IMR-90 (cell line): ENCODE results near the gene MEPCE. TPM values are rescaled to one million over a fixed set of nuclear protein-coding genes. Genes with fewer than 3 reads are reported as not detected.

Source experiments
- ATAC-seq: fragments of 200-7000 bp; cut with Tn5 transposase; 2 replicates; pipeline ENCODE4 v1.9.1; 2020; ENCODE audit warnings: low read depth, mild to moderate bottlenecking, moderate library complexity
- BruUV-seq: library from RNA; stranded (reverse); fragments of 400-500 nt; replicated peaks from 2 replicates; lab custom pipeline; 2021; lab: Mats Ljungman, UMichigan
- CTCF ChIA-PET: fragments of 300-600 bp; formaldehyde crosslinking; extraction: SDS; loops from one replicate; lab custom pipeline; 2021; ENCODE audit warnings: antibody characterized with exemption; lab: Yijun Ruan, JAX
- POLR2A ChIA-PET: fragments of 300-600 bp; sonication (Branson Sonifier 250); formaldehyde crosslinking; loops from one replicate; lab custom pipeline; 2022; ENCODE audit warnings: antibody characterized with exemption; ENCODE audit not compliant: unreplicated experiment; lab: Charles Lee
- DNase-seq: peaks from one replicate; pipeline ENCODE4 v3.0.0; 2013
- H2AFZ ChIP-seq: replicated peaks from 2 replicates; pipeline ENCODE3; 2013; ENCODE audit warnings: low read length, mild to moderate bottlenecking; ENCODE audit not compliant: poor library complexity
- H2AK5ac ChIP-seq: 2 replicates; pipeline ENCODE4 v1.6.1; 2013; ENCODE audit warnings: low read depth, low read length, inconsistent platforms
- H2AK9ac ChIP-seq: replicated peaks from 2 replicates; pipeline ENCODE3; 2013; ENCODE audit warnings: mild to moderate bottlenecking, low read depth, low read length, moderate library complexity; ENCODE audit not compliant: poor library complexity
- H2BK120ac ChIP-seq: 2 replicates; pipeline ENCODE4 v1.6.1; 2013; ENCODE audit warnings: low read depth, low read length, inconsistent platforms
- H2BK15ac ChIP-seq: 3 replicates; pipeline ENCODE4 v1.6.1; 2013; ENCODE audit warnings: low read depth, low read length, inconsistent platforms
- H2BK20ac ChIP-seq: 2 replicates; pipeline ENCODE4 v1.6.1; 2013; ENCODE audit warnings: low read depth, mild to moderate bottlenecking, inconsistent platforms, low read length, moderate library complexity
- H2BK5ac ChIP-seq: 2 replicates; pipeline ENCODE4 v1.6.1; 2013; ENCODE audit warnings: mild to moderate bottlenecking, low read depth, low read length, inconsistent platforms; ENCODE audit not compliant: poor library complexity, severe bottlenecking
- H3K14ac ChIP-seq: replicated peaks from 2 replicates; pipeline ENCODE4 v1.6.1; 2013; ENCODE audit warnings: low read depth, low read length, inconsistent platforms
- H3K18ac ChIP-seq: 2 replicates; pipeline ENCODE4 v1.6.1; 2013; ENCODE audit warnings: low read depth, low read length, control low read depth
- H3K23ac ChIP-seq: 2 replicates; pipeline ENCODE4 v1.6.1; 2013; ENCODE audit warnings: low read depth, low read length, inconsistent platforms
- H3K27ac ChIP-seq: 2 replicates; pipeline ENCODE4 v1.5.1; 2013; ENCODE audit warnings: mild to moderate bottlenecking, control low read depth, low read length; ENCODE audit not compliant: insufficient read depth
- H3K27me3 ChIP-seq: 2 replicates; pipeline ENCODE4 v1.6.1; 2013; ENCODE audit warnings: low read length; ENCODE audit not compliant: control insufficient read depth, insufficient read depth
- H3K36me3 ChIP-seq: 2 replicates; pipeline ENCODE4 v1.6.1; 2013; ENCODE audit warnings: low read length, mixed read lengths; ENCODE audit not compliant: control insufficient read depth, insufficient read depth
- H3K4ac ChIP-seq: 2 replicates; pipeline ENCODE4 v1.6.1; 2013; ENCODE audit warnings: low read depth, low read length, inconsistent platforms
- H3K4me1 ChIP-seq: 2 replicates; pipeline ENCODE4 v1.6.1; 2013; ENCODE audit warnings: low read length, mixed read lengths; ENCODE audit not compliant: control insufficient read depth, insufficient read depth
- H3K4me2 ChIP-seq: 2 replicates; pipeline ENCODE4 v1.6.1; 2013; ENCODE audit warnings: low read depth, mild to moderate bottlenecking, control low read depth, low read length, moderate library complexity
- H3K4me3 ChIP-seq: 2 replicates; pipeline ENCODE4 v1.5.1; 2013; ENCODE audit warnings: low read depth, mild to moderate bottlenecking, control low read depth, low read length, moderate library complexity; ENCODE audit not compliant: insufficient read depth
- H3K56ac ChIP-seq: 2 replicates; pipeline ENCODE4 v1.6.1; 2013; ENCODE audit warnings: low read length, inconsistent platforms; ENCODE audit not compliant: insufficient read depth; ENCODE audit errors: extremely low read depth
- H3K79me1 ChIP-seq, 2 experiments: 2 replicates each; pipeline ENCODE4 v1.6.1; 2013; ENCODE audit warnings: low read length in 2 of 2, inconsistent platforms in 1 of 2, low read depth in 1 of 2
- H3K9ac ChIP-seq: 2 replicates; pipeline ENCODE4 v1.6.1; 2013; ENCODE audit warnings: low read depth, low read length, control low read depth
- H3K9me1 ChIP-seq: 2 replicates; pipeline ENCODE4 v1.6.1; 2013; ENCODE audit warnings: low read length, inconsistent platforms; ENCODE audit not compliant: insufficient read depth
- H3K9me3 ChIP-seq: 2 replicates; pipeline ENCODE4 v1.6.1; 2013; ENCODE audit warnings: low read length; ENCODE audit not compliant: control insufficient read depth, insufficient read depth
- H4K20me1 ChIP-seq: 2 replicates; pipeline ENCODE4 v1.6.1; 2013; ENCODE audit warnings: low read length, inconsistent platforms; ENCODE audit not compliant: insufficient read depth
- H4K5ac ChIP-seq: 2 replicates; pipeline ENCODE4 v1.6.1; 2013; ENCODE audit warnings: mild to moderate bottlenecking, low read depth, low read length, control low read depth
- H4K8ac ChIP-seq, 2 experiments: 2 replicates each; pipeline ENCODE4 v1.6.1; 2013; ENCODE audit warnings: low read depth in 2 of 2, low read length in 2 of 2, control low read depth in 1 of 2, inconsistent platforms in 1 of 2
- H4K91ac ChIP-seq: 2 replicates; pipeline ENCODE4 v1.6.1; 2013; ENCODE audit warnings: low read depth, low read length, inconsistent platforms; ENCODE audit not compliant: insufficient read depth
- FOS ChIP-seq: fragments of 150-350 bp; IDR thresholded peaks from 2 replicates; pipeline ENCODE4 v1.6.1; 2016; ENCODE audit warnings: low read depth, low read length
- NFE2L2 ChIP-seq: fragments of 150-350 bp; IDR thresholded peaks from 2 replicates; pipeline ENCODE4 v1.6.1; 2016; ENCODE audit warnings: low read depth, mild to moderate bottlenecking, low read length
- USF2 ChIP-seq: fragments of 150-350 bp; IDR thresholded peaks from 2 replicates; pipeline ENCODE4 v1.6.1; 2017; ENCODE audit warnings: mild to moderate bottlenecking, antibody characterized with exemption, low read length, low read depth
- WGBS, 2 experiments: methylation state at CpG; one replicate each; pipeline versions ENCODE4 v1.1.5 to v1.1.7; 2013; ENCODE audit warnings: missing lambda C conversion rate in 2 of 2; ENCODE audit not compliant: insufficient read length in 1 of 2; ENCODE audit errors: extremely low coverage in 2 of 2; 5-methylcytosine and 5-hydroxymethylcytosine counted together
- dilution Hi-C: fragments of 300-500 bp; cut with HindIII; formaldehyde crosslinking; loops from one replicate; pipeline ENCODE4 v1.14.3; 2018; ENCODE audit warnings: low sequenced_read_pairs; ENCODE audit not compliant: unreplicated experiment
- in situ Hi-C: fragments of 300-500 bp; cut with MboI; formaldehyde crosslinking; loops from 3 replicates; pipeline ENCODE4 v1.14.3; 2019; ENCODE audit warnings: low sequenced_read_pairs, inconsistent platforms, mixed read lengths
- intact Hi-C: fragments of 100-400 bp; cut with micrococcal nuclease; formaldehyde crosslinking; loops from 2 replicates; pipeline ENCODE4 v1.10.0; 2022
- polyA plus RNA-seq, 3 experiments: library from polyadenylated mRNA; depleted of rRNA; stranded (reverse); fragments of >200 nt; gene quantifications; 2 replicates each; pipeline ENCODE4 v1.2.3, GENCODE V29; 2012; ENCODE audit warnings: low replicate concordance in 1 of 3
- total RNA-seq: library from RNA; depleted of rRNA; stranded (reverse); fragments of >200 nt; gene quantifications from 2 replicates; pipeline ENCODE4 v1.2.3, GENCODE V29; 2012

Gene MEPCE
- total and polyA plus RNA-seq, 2 of the 4 experiments (the other 2 are of a cell fraction), result 18.2 to 22.9 TPM

DNA sequence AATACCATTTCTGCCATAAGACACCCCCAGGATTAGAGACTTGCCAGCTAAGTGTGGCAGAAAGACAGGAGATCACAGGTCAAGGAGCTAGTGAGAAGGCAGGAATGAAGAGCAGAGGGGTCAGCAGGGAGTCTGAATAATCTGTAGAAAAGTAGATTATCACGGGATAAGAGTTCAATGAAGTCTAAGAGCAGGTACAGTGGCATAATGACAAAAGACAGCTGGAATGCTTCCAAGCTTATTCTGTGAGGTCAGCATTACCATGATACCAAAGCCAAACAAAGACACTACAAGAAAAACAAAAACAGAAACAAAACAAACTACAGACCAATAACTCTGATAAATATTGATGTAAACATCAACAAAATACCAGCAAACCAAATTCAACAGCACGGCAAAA is 35.6 kb upstream of the MEPCE start:
- Histone ChIP-seq H3K23ac (no peak overlapping the region), H4K91ac (no peak overlapping the region), H3K18ac (no peak overlapping the region), H3K79me1 (no peaks in the 10 kb centered on the region), H3K4me2 (no peak overlapping the region), H4K20me1 (no peaks in the 10 kb centered on the region), H4K8ac (no peak overlapping the region), H3K56ac (no peak overlapping the region), H3K9me3 (peaks cover 4% of the 10 kb centered on the region), H3K4me3 (no peak overlapping the region), H2AFZ (no peak overlapping the region), H2BK20ac (no peak overlapping the region), H4K5ac (no peak overlapping the region), H3K27ac (no peak overlapping the region), H3K4me1 (no peaks in the 10 kb centered on the region), H3K9ac (no peak overlapping the region), H2AK9ac (no peak overlapping the region), H2BK120ac (no peak overlapping the region), H2BK15ac (no peak overlapping the region), H3K14ac (no peak overlapping the region), H2AK5ac (no peak overlapping the region), H2BK5ac (no peak overlapping the region), H3K27me3 (peaks cover 52% of the 10 kb centered on the region), H3K36me3 (no peaks in the 10 kb centered on the region), H3K4ac (no peak overlapping the region), H3K9me1 (peaks cover 3% of the 10 kb centered on the region; the same call in 1 of the 2 replicates)
- BruUV-seq, result no TSS peak
- CTCF ChIA-PET, result interaction anchor here (0.6 kb wide), 1 partner anchor 1003 kb away, joined by 3 read pairs; no protein-coding TSS in a partner anchor
- DNase-seq (no peak), ATAC-seq (no peak)
- WGBS, 2 experiments, result no CpG with 5 or more reads among the region's 2 CpGs
- TF ChIP-seq USF2 (no peak), FOS (no peak), NFE2L2 (no peak)
- in situ Hi-C loops (no loop called here), intact Hi-C loops (no loop called here), dilution Hi-C loops (no loop called here)
- POLR2A ChIA-PET, result no interaction called here
